ENCODE data around the gene ZSCAN26.

GRCh38 chr6:28248916-28249315 is 18.0 kb upstream of the ZSCAN26 start:
- TF ChIP-seq EZH2 (IDR thresholded peaks at IDR 0.05; ENCODE audit: borderline replicate concordance, insufficient read depth, low read depth, low read length, poor library complexity, severe bottlenecking) = no peak
- TF ChIP-seq, protein P1, sequence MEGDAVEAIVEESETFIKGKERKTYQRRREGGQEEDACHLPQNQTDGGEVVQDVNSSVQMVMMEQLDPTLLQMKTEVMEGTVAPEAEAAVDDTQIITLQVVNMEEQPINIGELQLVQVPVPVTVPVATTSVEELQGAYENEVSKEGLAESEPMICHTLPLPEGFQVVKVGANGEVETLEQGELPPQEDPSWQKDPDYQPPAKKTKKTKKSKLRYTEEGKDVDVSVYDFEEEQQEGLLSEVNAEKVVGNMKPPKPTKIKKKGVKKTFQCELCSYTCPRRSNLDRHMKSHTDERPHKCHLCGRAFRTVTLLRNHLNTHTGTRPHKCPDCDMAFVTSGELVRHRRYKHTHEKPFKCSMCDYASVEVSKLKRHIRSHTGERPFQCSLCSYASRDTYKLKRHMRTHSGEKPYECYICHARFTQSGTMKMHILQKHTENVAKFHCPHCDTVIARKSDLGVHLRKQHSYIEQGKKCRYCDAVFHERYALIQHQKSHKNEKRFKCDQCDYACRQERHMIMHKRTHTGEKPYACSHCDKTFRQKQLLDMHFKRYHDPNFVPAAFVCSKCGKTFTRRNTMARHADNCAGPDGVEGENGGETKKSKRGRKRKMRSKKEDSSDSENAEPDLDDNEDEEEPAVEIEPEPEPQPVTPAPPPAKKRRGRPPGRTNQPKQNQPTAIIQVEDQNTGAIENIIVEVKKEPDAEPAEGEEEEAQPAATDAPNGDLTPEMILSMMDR (IDR thresholded peaks at IDR 0.05) = no peak

All from B cell (primary cell).